GM10266 (cell line): Measurements from ENCODE around the gene TECTA.

Source experiments
- DNase-seq: peaks from one replicate; pipeline ENCODE4 v3.0.0; 2012; ENCODE audit errors: extremely low spot score
- CTCF ChIP-seq: IDR thresholded peaks from 2 replicates; pipeline ENCODE4 v1.5.1; 2012; ENCODE audit warnings: mild to moderate bottlenecking, low read depth; ENCODE audit not compliant: control insufficient read depth, insufficient read depth; ENCODE audit errors: missing control alignments

Gene TECTA

GRCh38 chr11:121226415-121227263 lies 125.6 kb downstream of the TECTA start:
- no peak for TF ChIP-seq CTCF
- no peak for DNase-seq

GRCh38 chr11:121228851-121229250 lies 127.8 kb downstream of the TECTA start:
- no peak for DNase-seq
- no peak for TF ChIP-seq CTCF

GRCh38 chr11:121229495-121230215 lies 128.6 kb downstream of the TECTA start:
- TF ChIP-seq CTCF, result no peak
- no peak for DNase-seq

- no peak for TF ChIP-seq CTCF
- DNase-seq, result no peak
Measured at GRCh38 chr11:121231576-121232278, 130.7 kb downstream of the TECTA start.

- no peak for DNase-seq
- TF ChIP-seq CTCF, result no peak
Measured at GRCh38 chr11:121235057-121235456, 134.0 kb downstream of the TECTA start.

- peak; percentile 45 for DNase-seq
- no peak for TF ChIP-seq CTCF
Measured at GRCh38 chr11:121236115-121237001, 135.3 kb downstream of the TECTA start.

- DNase-seq, result peak; percentile 35
Measured at GRCh38 chr11:121237247-121237646, 136.2 kb downstream of the TECTA start.
